Measurements from ENCODE around the gene NMUR1. TPM values are rescaled to one million over a fixed set of nuclear protein-coding genes. Genes with fewer than 3 reads are reported as not detected.
"Not testable (repeated sequence)": the region's sequence is repeated elsewhere in the genome, so short reads cannot be mapped to it uniquely, and the experiment has no call there.

Gene NMUR1
- total RNA-seq, 2 experiments from 2014 or later, result 0.11 to 0.14 TPM

DNA sequence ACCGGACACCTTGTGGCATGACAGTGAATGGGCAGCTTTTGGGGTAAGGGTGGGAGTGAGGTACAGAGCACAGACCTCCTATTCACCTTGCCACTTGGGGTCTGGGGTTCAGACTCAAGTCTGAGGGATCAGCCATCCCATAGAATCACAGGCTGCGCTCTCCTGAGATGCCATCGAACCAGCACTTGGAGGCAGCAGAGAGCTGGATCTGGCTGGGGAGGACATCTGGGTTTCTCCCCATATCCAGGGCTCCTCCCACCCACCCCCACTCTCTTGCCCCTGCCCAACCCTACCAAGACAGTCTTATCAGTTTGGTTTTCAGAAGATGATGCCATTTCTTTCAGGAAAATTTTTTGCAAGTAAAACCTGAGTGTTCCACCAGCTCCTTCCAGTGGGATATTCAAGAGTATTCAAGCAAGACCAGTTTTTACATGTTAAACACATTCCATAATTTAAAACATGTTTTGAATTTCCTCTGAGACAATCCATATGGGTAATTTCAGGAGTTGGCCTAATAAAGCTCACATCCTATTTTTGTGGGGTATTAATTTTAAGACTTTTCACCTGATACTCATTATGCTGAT lies 33.2 kb upstream of the NMUR1 start:
- TF ChIP-seq CTCF (IDR thresholded peaks at IDR 0.05), result no peak
- Mint-ChIP-seq H3K4me3 (no peak overlapping the region), H3K27ac (no peak overlapping the region), H3K4me1 (ENCODE audit: low read depth) (no peaks in the 10 kb centered on the region), H3K27me3 (no peaks in the 10 kb centered on the region), H3K36me3 (ENCODE audit: low read depth) (no peaks in the 10 kb centered on the region), H3K9me3 (no peaks in the 10 kb centered on the region)
- DNase-seq (peak in 3 of 14 experiments; percentile 6 to 56 (median 46)), ATAC-seq (ENCODE audit: poor library complexity) (no peak)
- H3K4me1 ChIP-seq (ENCODE audit: insufficient read depth, low read length), result no peaks in the 10 kb centered on the region
- H3K27me3 ChIP-seq (ENCODE audit: control insufficient read depth in 1 of 2, insufficient read depth in 2 of 2, low read length in 2 of 2), result no peaks in the 10 kb centered on the region
- no peaks in the 10 kb centered on the region for H3K36me3 ChIP-seq (ENCODE audit: insufficient read depth, low read length)
- ChIA-PET POLR2A (interaction anchor here (1.0 kb wide), 1 partner anchor 49 kb away, joined by 3 read pairs; no protein-coding TSS in a partner anchor), CTCF (interaction anchor here (1.5 kb wide), 1 partner anchor 46 kb away, joined by 7 read pairs; no protein-coding TSS in a partner anchor)
- no peak overlapping the region for H3K27ac ChIP-seq (ENCODE audit: low read depth in 1 of 2, low read length in 2 of 2)
- H3K4me3 ChIP-seq (ENCODE audit: low read length), result no peak overlapping the region
- H3K9me3 ChIP-seq (ENCODE audit: control insufficient read depth in 1 of 2, insufficient read depth in 1 of 2, low read length in 2 of 2), result no peaks in the 10 kb centered on the region
- intact Hi-C loops (cut with DNase I, micrococcal nuclease), result no loop called here

DNA sequence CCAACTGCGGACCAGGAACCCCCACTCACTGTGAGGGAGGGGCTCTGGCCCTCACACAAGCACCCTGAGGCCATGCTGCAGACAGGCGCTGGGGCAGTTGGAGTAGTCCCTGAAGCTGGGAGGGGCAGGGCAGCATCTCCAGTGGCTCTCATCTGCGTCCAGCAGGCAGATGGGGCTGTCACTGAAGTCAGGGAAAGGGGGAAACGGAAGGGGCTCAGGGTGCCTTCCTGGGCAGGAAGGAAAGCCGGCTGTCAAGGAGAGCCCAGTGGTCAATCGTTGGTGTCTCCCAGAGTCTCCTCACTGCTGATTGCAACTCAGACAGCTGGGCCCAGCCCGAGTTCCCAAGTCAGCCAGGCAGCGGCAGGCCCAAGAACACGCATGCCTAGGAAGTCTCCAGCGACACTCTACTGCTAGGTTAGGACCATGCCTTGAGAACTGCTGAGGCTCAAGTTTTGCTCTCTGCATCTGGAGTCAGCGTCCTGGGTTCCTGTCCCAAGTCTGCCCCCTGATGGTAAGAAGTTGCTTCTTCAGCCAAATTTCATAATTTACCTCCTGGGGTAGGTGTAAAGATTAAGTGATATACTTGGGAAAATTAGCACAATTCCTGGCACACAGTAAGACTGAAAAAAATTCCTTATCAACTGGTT lies 27.4 kb upstream of the NMUR1 start:
- no peaks in the 10 kb centered on the region for H3K27me3 Mint-ChIP-seq
- POLR2A ChIA-PET, result interaction anchor here (0.6 to 1.5 kb wide), 4 partner anchors 40 to 398 kb away, joined by 3 to 5 read pairs (median 3); no protein-coding TSS in a partner anchor
- peaks cover 10% of the 10 kb centered on the region for H3K9me3 Mint-ChIP-seq
- CTCF ChIA-PET, result interaction anchor here (1.0 to 2.1 kb wide), 2 partner anchors 24 to 75 kb away, joined by 3 to 13 read pairs; no protein-coding TSS in a partner anchor
- intact Hi-C loops (cut with DNase I, micrococcal nuclease), result loop anchor here (1.0 to 5.0 kb wide), 7 partner anchors 27 to 453 kb away; partner anchors contain the start of gene NMUR1 (in 1 of the 2)
- peaks cover 8% of the 10 kb centered on the region for H3K36me3 Mint-ChIP-seq (ENCODE audit: low read depth)
- no peak overlapping the region for H3K27ac Mint-ChIP-seq
- DNase-seq (peak; percentile 25 to 90 (median 51)), ATAC-seq (ENCODE audit: poor library complexity) (peak; percentile 97)
- Histone ChIP-seq H3K36me3 (ENCODE audit: insufficient read depth, low read length) (no peaks in the 10 kb centered on the region), H3K9me3 (ENCODE audit: control insufficient read depth in 1 of 2, insufficient read depth in 1 of 2, low read length in 2 of 2) (peaks cover 0 to 8% of the 10 kb centered on the region in 2 experiments), H3K27ac (ENCODE audit: low read depth in 1 of 2, low read length in 2 of 2) (no peak overlapping the region), H3K27me3 (ENCODE audit: control insufficient read depth in 1 of 2, insufficient read depth in 2 of 2, low read length in 2 of 2) (no peaks in the 10 kb centered on the region), H3K4me3 (ENCODE audit: low read length) (no peak overlapping the region), H3K4me1 (ENCODE audit: insufficient read depth, low read length) (peaks cover 23% of the 10 kb centered on the region)
- H3K4me1 Mint-ChIP-seq (ENCODE audit: low read depth), result no peaks in the 10 kb centered on the region
- H3K4me3 Mint-ChIP-seq, result no peak overlapping the region
- TF ChIP-seq CTCF (IDR thresholded peaks at IDR 0.05), result peak; percentile 75

DNA sequence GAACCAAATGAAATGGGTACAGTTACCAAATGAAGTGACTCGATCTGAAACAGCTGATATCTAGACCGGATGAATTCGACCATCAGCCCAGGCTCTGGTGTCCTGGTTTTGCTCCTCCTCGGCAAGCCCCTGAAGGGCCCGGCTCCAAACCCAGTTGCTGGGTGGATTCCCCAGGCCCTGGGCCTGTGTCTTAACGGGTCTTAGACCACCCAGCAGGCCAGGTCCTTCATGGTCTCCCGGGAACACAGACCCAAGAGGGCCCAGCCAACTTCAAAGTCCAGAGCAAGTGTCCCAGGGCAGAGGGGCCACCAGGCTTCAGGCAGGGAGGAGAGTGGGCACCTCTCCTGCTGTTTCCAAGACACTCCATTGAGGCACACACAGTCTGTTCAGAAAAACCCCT lies 26.7 kb upstream of the NMUR1 start:
- Mint-ChIP-seq H3K4me3 (no peak overlapping the region), H3K4me1 (ENCODE audit: low read depth) (no peaks in the 10 kb centered on the region)
- CTCF ChIA-PET, result interaction anchor here (1.8 to 2.1 kb wide), 2 partner anchors 39 to 75 kb away, joined by 5 to 13 read pairs; no protein-coding TSS in a partner anchor

DNA sequence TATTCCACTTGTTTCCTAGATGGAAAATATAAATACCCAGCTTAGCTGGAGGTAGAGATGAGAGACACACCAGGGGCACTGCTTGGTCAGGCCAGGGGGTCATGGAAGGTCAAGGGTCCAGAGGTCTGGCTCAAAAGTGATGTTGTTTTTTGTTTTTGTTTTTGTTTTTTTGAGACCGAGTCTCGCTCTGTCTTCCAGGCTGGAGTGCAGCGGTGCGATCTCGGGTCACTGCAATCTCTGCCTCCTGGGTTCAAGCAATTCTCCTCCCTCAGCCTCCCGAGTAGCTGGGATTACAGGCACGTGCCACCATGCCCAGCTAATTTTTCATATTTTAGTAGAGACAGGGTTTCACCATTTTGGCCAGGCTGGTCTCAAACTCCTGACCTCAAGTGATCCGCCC lies 26.3 kb upstream of the NMUR1 start:
- H3K27me3 Mint-ChIP-seq; H3K4me3 Mint-ChIP-seq; H3K36me3 Mint-ChIP-seq (ENCODE audit: low read depth); H3K27ac ChIP-seq (ENCODE audit: low read depth in 1 of 2, low read length in 2 of 2); H3K4me1 Mint-ChIP-seq (ENCODE audit: low read depth); ATAC-seq (ENCODE audit: poor library complexity); POLR2A ChIA-PET; DNase-seq; H3K27me3 ChIP-seq (ENCODE audit: control insufficient read depth in 1 of 2, insufficient read depth in 2 of 2, low read length in 2 of 2); H3K27ac Mint-ChIP-seq; H3K36me3 ChIP-seq (ENCODE audit: insufficient read depth, low read length); H3K4me3 ChIP-seq (ENCODE audit: low read length): not testable (repeated sequence)
- H3K9me3 Mint-ChIP-seq, result peaks cover 10% of the 10 kb centered on the region
- Histone ChIP-seq H3K9me3 (ENCODE audit: control insufficient read depth in 1 of 2, insufficient read depth in 1 of 2, low read length in 2 of 2) (peaks cover 0 to 12% of the 10 kb centered on the region in 2 experiments), H3K4me1 (ENCODE audit: insufficient read depth, low read length) (peaks cover 23% of the 10 kb centered on the region)
- intact Hi-C loops (cut with DNase I, micrococcal nuclease), result loop anchor here (2.0 to 5.0 kb wide), 2 partner anchors 38 to 329 kb away; no protein-coding TSS in a partner anchor
- CTCF ChIA-PET, result interaction anchor here (1.8 kb wide), 1 partner anchor 39 kb away, joined by 5 read pairs; no protein-coding TSS in a partner anchor

More for the DNA sequence above, 26.7 kb upstream of the NMUR1 start:
- H3K4me3 ChIP-seq (ENCODE audit: low read length), result no peak overlapping the region
- no peak for ATAC-seq (ENCODE audit: poor library complexity)
- POLR2A ChIA-PET, result no interaction called here
- no peak for TF ChIP-seq CTCF (IDR thresholded peaks at IDR 0.05)
- Mint-ChIP-seq H3K36me3 (ENCODE audit: low read depth) (peaks cover 9% of the 10 kb centered on the region), H3K27ac (no peak overlapping the region), H3K27me3 (no peaks in the 10 kb centered on the region), H3K9me3 (peaks cover 10% of the 10 kb centered on the region)
- H3K4me1 ChIP-seq (ENCODE audit: insufficient read depth, low read length), result peaks cover 23% of the 10 kb centered on the region
- H3K36me3 ChIP-seq (ENCODE audit: insufficient read depth, low read length), result no peaks in the 10 kb centered on the region
- no peaks in the 10 kb centered on the region for H3K27me3 ChIP-seq (ENCODE audit: control insufficient read depth in 1 of 2, insufficient read depth in 2 of 2, low read length in 2 of 2)
- no peak for DNase-seq
- peaks cover 0 to 12% of the 10 kb centered on the region in 2 experiments for H3K9me3 ChIP-seq (ENCODE audit: control insufficient read depth in 1 of 2, insufficient read depth in 1 of 2, low read length in 2 of 2)
- H3K27ac ChIP-seq (ENCODE audit: low read depth in 1 of 2, low read length in 2 of 2), result no peak overlapping the region
- intact Hi-C loops (cut with DNase I, micrococcal nuclease), result loop anchor here (2.0 to 5.0 kb wide), 2 partner anchors 38 to 330 kb away; no protein-coding TSS in a partner anchor
